Stimulated activated CD4-positive, alpha-beta T cell treated with anti-CD3 and anti-CD28 coated beads, Interleukin-1b, Interleukin-23, amount 100 ng/mL, for 24 hours (primary cell): ENCODE data around the gene HIPK4.
"Not testable (repeated sequence)": the region's sequence is repeated elsewhere in the genome, so short reads cannot be mapped to it uniquely, and the experiment has no call there.

Source experiments
- DNase-seq, 4 experiments: peaks; one replicate each; pipeline ENCODE4 v3.0.0-alpha.2; 2020; ENCODE audit warnings: low read depth in 4 of 4, low spot score in 1 of 4

The HIPK4 gene, protein sequence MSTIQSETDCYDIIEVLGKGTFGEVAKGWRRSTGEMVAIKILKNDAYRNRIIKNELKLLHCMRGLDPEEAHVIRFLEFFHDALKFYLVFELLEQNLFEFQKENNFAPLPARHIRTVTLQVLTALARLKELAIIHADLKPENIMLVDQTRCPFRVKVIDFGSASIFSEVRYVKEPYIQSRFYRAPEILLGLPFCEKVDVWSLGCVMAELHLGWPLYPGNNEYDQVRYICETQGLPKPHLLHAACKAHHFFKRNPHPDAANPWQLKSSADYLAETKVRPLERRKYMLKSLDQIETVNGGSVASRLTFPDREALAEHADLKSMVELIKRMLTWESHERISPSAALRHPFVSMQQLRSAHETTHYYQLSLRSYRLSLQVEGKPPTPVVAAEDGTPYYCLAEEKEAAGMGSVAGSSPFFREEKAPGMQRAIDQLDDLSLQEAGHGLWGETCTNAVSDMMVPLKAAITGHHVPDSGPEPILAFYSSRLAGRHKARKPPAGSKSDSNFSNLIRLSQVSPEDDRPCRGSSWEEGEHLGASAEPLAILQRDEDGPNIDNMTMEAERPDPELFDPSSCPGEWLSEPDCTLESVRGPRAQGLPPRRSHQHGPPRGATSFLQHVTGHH

DNA sequence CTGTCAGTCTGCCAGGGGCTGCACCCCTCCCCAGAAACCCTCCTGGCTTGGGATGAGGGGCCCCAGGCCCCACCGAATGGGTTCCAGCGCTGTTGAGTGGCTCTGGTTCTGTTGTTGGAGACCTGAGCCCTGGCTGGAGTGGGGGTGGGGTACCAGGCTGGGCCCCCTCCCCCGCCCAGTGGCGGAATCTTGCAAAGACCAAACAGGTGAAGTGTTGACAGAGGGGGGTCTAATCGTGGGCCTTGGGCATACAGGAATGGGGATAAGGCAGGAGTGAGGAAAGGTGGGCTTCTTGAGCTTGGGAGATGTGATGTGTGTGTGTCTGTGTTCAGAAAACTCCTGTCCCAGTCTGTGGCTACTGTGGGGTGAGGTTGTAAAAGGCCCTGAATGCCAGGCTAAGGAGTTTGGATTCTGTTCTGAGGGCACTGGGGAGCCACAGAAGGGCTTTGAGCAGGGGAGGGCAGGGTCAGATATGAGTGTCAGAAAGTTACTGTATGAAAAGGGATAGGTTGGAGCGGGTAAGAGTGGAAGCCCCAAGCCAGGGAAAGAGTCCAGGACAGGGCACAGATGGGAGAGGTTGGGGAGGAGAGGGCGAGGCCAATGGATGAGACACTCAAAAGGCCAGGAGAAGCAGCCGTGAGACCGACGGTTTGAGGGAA, at the start of gene HIPK4:
Gene HIPK4, minus strand, starts transcription at position 98 of the 659 bp plus-strand sequence. CDS start 279 bp downstream, outside the sequence.
- DNase-seq: no peak

DNA sequence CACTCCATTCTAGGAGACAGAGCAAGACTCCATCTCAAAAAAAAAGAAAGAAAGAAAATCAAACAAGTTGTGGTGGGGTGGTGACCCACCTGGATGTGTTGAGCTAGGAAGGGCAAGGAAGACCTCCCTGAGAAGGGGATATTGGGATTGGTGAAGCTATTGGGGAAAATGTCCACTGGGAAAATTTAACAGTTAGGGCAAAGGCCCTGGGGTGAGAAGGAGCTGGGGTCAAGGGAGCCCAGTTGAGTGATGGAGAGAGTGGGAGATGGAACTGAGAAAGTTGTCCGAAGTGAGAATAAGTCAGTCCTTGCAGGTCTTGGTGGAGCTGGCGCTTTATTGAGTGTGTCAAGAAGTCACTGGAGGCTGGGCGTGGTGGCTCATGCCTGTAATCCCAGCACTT, 48.3 kb upstream of the HIPK4 start:
- no peak for DNase-seq

DNA sequence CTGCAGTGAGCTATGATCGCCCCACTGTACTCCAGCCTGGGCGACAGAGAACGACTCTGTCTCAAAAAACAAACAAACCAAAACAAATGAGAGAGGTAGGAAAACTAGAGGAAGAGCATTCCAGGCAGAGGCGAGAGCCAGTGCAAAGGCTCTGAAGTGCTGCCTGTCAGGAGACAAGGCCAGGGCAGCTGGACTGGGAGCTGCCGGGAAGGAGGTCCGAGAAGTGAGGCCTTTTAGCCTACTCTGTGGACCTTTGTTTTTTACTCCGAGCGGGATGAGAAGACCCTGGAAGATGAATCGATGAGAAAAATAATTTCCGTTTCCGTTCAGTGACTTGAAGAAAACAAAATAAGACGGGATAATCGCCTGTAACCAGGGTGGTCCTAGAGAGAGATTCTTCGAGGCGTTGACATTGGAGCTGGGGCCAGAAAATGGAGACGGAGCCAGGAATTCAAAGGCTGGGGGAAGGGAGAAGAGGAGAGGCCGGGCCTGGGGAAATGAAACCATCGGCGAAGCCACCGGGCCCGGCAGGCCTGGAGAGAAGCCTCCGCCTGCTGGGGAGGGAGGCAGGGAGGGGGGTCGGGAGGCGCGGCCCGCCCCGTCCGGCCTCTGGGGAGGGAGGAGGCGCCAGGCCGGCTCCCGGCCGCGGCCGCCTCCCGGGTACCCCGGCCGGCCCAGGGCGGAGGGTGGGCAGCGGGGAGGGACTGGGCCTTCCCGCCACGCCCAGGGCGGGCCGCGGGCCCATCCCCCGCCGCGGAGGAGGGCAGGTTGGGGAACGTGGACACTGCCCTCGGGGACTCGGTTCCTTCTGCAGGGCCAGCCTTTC, 43.6 kb upstream of the HIPK4 start:
- peak in 1 of 4 experiments; percentile 37 for DNase-seq

DNA sequence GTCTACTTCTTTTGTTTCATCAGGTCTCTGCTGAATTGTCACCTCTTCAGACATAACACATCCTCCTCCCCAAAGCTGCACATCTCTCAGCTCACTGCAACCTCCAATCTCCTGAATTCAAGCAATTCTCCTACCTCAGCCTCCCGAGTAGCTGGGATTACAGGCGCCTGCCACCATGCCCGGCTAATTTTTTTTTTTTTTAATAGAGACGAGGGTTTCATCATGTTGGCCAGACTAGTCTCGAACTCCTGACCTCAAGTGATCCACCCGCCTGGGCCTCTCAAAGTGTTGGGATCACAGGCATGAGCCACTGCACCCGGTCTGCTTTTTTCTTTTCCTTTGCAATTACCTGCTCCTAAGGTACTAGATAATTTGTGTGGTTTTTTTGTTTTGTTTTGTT, 42.8 kb upstream of the HIPK4 start:
- DNase-seq: not testable (repeated sequence)

DNA sequence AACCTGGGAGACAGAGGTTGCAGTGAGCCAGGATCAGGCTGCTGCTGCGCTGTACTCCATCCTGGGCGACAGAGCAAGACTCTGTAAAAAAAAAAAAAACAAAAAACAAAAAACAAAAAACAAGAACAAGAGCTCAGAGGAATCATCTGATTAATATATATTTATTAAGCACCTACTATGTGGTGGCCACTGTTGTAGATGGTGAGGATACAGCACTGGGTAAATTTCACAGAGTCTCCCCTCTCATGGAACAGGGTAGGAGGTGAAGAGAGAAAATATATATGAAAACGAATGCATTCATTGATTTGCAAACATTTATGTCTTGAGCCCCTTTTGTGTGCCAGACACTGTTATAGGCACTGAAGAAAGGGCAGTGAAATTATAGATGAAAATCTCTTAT, 41.7 kb upstream of the HIPK4 start:
- DNase-seq: no peak

DNA sequence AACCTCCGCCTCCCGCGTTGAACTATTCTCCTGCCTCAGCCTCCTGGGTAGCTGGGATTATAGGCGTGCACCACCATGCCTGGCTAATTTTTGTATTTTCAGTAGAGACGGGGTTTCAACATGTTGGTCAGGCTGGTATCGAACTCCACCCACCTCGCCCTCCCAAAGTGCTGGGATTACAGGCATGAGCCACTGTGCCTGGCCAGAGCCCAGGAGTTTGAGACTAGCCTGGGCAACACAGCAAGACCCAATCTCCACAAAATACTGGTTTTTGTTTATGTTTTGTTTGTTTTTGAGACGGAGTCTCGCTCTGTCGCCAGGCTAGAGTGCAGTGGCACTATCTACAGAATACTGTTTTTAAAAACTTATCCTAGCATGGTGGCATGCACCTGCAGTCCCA, 40.3 kb upstream of the HIPK4 start:
- not testable (repeated sequence) for DNase-seq

DNA sequence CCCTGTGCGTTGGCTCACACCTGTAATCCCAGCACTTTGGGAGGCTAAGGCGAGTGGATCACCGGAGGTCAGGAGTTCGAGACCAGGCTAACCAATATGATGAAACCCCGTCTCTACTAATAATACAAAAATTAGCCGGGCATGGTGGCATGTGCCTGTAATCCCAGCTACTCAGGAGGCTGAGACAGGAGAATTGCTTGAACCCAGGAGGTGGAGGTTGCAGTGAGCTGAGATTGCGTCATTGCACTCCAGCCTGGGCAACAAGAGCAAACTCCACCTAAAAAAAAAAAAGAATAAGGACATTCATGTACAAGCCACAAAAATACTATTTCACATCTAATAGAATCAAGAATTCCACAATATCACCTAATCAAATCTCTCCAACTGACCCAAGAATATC, 38.2 kb upstream of the HIPK4 start:
- DNase-seq: not testable (repeated sequence)

DNA sequence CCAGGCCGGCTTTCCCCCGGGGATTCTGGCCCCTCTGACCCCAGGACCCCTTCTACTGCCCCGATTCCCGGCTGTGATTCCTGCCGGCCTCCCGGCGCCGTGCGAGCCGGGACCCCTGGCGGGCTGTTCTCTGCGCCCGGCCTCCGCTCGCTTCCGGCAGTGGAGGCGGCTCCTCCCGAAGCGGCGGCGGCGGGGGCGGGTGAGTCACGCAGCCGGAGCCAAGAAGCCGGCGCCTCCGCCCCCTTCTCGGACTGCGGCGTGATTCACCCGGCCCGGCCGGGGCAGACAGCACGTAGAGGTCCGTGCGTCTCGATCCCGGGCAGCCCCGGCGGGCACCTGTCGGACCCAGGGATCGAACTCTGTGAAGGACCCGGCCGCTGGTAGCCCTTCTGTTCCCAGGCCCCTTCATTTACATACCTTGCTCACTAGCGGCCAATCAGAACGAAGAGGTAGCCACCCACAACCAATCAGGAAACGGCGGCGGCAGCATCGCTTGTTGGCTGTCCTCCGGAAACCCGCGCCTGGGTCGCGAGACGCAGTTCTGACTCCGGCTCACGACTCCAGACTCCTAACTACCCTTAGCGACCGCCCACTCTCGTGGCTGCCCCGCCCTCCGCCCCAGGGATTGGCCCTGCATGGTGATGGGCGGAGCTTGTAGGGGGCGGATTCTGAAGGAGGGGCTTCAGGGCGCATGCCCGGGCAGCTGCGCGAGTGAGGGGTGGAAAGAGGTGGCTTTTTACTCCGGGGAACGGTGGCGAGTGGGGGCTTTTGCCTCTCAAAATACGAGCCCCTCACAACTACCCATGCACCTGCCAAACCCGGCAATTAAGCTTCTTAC, 35.7 kb upstream of the HIPK4 start, which contains the start of gene SERTAD1:
Gene SERTAD1, minus strand, starts transcription at position 543 of the 838 bp plus-strand sequence. CDS start 2,446 bp downstream, outside the sequence.
- peak; percentile 99 to 100 (median 100) for DNase-seq

DNA sequence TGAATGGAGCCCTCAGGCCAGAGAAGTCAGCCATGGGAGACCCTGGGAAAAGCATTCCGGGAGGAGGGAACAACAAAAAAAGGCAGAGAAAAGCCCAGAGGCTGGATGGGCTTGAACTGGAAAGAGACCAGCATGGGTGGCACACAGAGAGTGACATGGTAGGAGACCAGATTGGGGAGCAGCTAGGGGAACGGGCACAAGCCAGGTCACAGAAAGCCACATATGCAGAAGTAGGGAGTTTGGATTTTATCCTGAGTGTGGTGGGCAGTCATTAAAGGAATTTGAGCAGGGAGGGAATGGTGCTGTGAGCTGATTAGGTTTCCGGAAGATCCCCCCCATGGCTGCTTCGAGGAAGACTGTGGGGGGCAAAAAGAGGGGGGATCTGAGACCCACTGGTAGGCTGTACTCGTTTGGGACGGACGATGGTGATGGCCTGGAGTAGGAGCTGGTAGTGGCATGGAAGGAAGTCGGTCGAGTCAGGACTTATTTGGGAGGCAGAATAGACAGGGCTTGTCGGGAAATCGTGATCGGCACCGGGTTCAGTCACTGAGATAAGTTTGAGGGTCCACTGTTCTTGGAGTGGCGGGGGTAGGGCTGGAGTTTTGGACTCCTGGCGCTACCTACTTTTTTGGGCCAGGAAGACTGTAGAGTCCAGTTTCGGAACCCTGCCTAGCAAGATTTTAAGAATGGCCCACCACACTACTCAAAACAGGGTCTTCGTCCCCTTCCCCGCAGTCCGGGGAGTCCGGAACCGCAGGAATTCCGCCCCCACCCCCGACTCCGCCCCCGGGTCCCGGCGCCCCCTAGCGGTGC, 34.9 kb upstream of the HIPK4 start:
- DNase-seq: no peak

DNA sequence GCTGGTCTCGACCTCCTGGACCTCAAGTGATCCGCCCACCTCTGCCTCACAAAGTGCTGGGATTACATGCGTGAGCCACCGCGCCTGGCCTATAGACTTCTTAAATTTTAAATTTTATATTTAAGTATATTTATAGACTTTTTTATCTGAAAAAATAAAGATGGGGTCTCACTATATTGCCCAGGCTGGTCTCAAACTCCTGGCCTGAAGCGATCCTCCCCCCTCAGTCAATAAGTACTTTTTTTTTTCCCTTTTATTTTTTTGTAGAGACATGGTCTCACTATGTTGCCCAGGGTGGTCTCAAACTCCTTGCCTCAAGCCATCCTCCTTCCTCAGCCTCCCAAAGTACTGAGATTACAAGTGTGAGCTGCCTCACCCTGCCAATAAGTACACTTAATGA, 34.0 kb upstream of the HIPK4 start:
- no peak for DNase-seq

DNA sequence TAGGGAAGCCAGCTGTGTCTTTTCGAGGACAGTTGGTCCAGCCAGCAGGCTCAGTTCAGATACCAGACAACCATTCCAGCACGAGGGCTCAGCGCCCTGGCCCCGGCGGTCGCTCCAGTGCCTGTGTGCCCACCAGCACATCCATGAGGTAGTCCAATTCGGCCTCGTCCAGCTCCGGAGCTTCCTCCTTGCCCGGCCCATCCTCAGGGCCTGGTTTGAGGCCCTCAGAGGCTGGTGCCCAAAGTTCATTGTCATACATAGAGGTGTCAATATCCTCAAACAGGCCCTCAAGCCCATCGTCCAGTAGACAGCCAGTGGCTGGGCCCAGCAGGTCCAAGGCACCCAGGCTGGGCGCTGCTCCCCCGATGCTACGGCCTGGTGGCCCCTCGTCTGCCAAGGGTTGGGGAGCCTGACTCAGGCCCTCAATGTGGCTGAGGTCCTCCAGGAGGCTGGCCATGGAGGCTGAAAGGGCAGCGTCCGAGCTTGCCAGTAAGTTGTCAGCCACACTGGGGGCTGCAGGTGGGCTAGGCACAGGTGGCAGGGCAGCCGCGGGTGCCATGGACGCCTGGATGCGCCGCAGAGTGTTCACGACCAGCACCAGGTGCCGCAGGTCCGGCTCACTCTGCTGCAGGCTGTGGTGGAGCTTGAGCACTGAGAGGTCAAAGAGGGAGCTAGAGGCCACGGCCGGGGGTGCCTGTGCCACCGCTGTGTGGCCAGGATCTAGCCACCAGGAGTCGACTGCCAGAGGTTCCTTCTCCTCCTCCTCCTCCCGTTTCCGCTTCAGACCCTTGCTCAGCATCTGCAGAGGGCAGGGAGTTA, 33.0 kb upstream of the HIPK4 start:
- DNase-seq: no peak

DNA sequence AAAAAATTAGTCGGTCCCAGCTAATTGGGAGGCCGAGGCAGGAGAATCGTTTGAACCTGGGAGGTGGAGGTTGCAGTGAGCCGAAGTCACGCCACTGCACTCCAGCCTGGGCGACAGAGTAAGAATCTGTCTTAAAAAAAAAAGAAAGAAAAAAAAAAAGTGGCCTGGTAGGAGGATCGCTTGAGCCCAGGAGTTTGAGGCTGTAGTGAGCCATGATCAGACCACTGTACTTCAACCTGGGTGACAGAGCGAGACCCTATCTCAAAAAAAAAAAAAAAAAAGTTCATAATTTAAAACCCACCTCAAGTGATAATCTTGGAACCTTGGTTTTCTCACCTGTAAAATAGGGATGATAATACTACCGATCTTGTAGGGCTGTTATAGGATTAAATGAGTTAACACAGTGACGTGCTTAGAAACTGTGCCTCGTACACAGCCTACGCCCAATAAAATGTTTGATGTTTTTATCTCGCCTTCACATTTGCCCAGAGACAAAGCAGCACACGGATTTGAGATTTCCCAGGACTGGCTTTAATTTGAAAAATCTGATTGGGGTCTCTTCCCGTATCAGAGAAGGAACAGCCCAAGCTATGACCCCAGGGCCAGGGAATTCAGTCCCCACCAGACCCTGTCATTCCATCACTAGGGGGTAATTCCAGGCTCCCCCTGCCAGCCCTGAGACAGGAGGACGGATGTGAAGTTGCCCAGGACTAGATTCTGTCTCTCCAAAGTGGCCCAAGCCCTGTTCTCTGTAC, 32.2 kb upstream of the HIPK4 start:
- DNase-seq: no peak

DNA sequence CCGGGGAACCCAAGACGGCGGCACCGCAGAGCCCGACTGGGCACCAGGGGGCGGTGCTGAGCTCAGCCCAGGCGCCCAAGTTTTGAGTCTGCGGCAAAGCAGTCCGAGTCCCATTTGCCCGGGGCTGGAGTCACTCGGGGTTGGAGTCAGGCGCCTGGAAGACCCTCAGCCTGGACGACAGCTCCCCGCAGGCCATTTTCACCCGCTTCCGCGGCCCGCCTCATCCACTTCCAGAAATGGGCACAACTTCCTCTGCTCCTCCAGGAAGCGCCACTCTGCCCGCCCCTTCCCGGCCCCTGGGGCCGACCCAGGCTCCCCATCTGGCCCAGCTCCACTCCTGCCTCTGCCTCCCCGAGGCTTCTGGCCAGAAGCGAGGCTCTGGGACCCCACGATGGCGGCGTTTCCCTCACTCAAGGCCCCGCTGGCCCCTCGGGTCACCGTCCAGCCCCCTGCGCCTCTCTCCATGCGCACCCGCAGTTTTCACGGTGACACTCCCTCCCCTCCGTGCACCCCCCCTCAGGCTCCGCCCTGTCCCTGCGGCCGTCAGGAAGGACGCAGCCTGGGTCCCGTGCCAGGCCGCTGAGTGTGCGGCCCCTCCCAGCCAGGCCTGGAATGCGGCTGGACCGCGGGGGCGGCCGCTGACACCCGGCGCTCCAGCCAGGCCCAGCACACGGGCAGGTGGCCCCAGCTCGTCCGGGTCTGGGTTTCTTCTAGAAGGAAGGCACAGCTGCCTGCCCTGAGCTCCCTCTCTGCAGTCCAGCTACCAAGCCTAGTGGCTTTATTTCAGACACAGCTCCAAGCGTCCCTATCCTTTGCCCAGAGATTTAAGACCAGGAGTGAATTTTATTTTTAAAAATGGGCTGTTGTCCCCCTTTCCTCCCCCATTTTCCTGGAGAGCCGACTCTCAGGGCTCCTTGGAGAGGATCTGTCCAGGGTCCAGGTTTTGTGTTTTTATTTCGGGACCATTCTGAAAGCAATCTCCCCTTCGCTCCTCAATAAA, 31.1 kb upstream of the HIPK4 start:
- DNase-seq: peak; percentile 38 to 71 (median 52)

DNA sequence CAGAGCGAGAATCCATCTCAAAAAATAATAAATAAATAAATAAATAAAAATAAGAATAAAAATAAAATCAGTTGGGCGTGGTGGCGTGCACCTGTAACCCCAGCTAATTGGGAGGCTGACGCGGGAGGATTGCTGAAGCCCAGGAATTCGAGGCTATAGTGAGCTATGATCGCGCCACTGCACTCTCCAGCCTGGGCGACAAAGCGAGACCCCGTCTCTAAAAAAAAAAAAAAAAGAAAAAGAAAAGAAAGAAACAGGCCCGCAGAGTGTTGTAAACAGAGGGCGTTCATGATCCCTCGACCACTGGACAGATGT, 30.4 kb upstream of the HIPK4 start:
- DNase-seq: no peak

DNA sequence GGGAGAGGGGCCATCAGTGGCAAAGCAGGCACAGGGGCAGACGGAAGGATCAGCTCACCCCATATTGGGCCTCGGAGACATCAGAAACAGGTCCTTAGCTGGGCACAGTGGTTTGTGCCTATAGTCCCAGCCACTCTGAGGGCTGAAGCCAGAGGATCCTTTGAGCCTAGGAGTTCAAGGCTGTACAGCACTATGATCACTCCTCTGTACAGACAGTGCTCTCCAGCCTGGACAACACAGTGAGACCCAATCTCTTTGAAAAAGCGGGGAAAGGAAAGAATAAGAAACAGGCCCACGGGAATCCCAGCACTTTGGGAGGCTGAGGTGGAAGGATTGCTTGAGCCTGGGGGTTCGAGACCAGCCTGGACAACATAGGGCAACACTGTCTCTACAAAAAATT, 29.8 kb upstream of the HIPK4 start:
- no peak for DNase-seq

DNA sequence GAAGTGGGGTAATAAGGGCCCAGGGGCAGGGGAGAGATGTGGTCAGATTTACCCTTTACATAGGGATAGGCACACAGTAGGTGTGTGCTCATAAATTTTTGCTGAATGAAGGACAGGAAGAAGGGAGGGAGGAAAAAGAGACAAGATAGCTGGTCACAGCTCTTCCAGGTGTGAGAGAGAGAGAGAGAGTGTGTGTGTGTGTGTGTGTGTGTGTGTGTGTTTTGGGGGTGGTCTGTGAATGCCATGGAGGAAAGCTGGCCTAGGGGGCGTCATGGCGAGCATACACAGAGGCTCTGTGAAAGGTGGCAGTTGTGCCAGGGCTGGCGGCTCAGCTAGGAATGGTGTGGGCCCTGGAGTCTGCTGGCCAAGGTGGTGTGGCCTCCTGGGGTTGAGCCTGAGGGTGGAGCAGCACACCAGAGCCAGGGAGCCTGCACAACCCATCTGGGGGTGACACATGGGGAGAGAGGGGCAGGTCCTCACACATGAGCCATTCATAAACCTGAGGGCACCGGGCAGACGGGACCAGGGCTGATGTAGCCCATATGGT, 29.2 kb upstream of the HIPK4 start:
- DNase-seq: no peak
